SK-N-SH treated with all-trans-retinoic acid at 6 μM for 48 hours (cell line): ENCODE measurements around the gene PADI3.
A peak's percentile ranks its signal among the peaks of the same experiment; 100 is the strongest.

Experiments used
- ATAC-seq: fragments of 200-7000 bp; cut with Tn5 transposase; 3 replicates; pipeline ENCODE4 v1.9.1; 2020; ENCODE audit warnings: mild to moderate bottlenecking, moderate library complexity
- ARNTL ChIP-seq: fragments of 450-650 bp; formaldehyde crosslinking; IDR thresholded peaks from 2 replicates; pipeline ENCODE4 v1.5.0; 2020; ENCODE audit warnings: low read depth, mild to moderate bottlenecking, moderate library complexity, borderline replicate concordance
- BACH2 ChIP-seq: fragments of 250-450 bp; sonication (Bioruptor Pico); IDR thresholded peaks from 2 replicates; pipeline ENCODE4 v1.9.0; 2021; ENCODE audit warnings: mild to moderate bottlenecking, borderline replicate concordance
- CSDC2 ChIP-seq: fragments of 250-450 bp; sonication (Bioruptor Pico); IDR thresholded peaks from 2 replicates; pipeline ENCODE4 v1.5.0; 2020; ENCODE audit warnings: mild to moderate bottlenecking, moderate library complexity
- CSRNP3 ChIP-seq: fragments of 250-450 bp; sonication (Bioruptor Pico); IDR thresholded peaks from 2 replicates; pipeline ENCODE4 v1.5.1; 2021; ENCODE audit warnings: mild to moderate bottlenecking, moderate library complexity
- ESRRG ChIP-seq: fragments of 250-450 bp; sonication (Bioruptor Pico); IDR thresholded peaks from 2 replicates; pipeline ENCODE4 v1.6.1; 2021; ENCODE audit warnings: mild to moderate bottlenecking
- GLIS3 ChIP-seq: fragments of 250-450 bp; sonication (Bioruptor Pico); IDR thresholded peaks from 2 replicates; pipeline ENCODE4 v1.5.0; 2020; ENCODE audit warnings: mild to moderate bottlenecking, moderate library complexity
- ISL1 ChIP-seq: fragments of 250-450 bp; sonication (Bioruptor Pico); IDR thresholded peaks from 2 replicates; pipeline ENCODE4 v2.1.2; 2022; ENCODE audit warnings: mild to moderate bottlenecking, moderate library complexity
- OSR1 ChIP-seq: fragments of 250-450 bp; sonication (Bioruptor Pico); IDR thresholded peaks from 2 replicates; pipeline ENCODE4 v1.8.0; 2022; ENCODE audit warnings: moderate library complexity, mild to moderate bottlenecking, inconsistent platforms
- PATZ1 ChIP-seq: fragments of 250-450 bp; sonication (Bioruptor Pico); IDR thresholded peaks from 2 replicates; pipeline ENCODE4 v1.8.0; 2020; ENCODE audit warnings: mild to moderate bottlenecking, moderate library complexity, borderline replicate concordance
- RARB ChIP-seq: fragments of 250-450 bp; sonication (Bioruptor Pico); IDR thresholded peaks from 2 replicates; pipeline ENCODE4 v1.8.0; 2021; ENCODE audit warnings: mild to moderate bottlenecking, moderate library complexity
- SNAI2 ChIP-seq: fragments of 250-450 bp; sonication (Bioruptor Pico); IDR thresholded peaks from 2 replicates; pipeline ENCODE4 v1.5.0; 2020; ENCODE audit warnings: mild to moderate bottlenecking, moderate library complexity
- ZC3H10 ChIP-seq: fragments of 250-450 bp; sonication (Bioruptor Pico); IDR thresholded peaks from 2 replicates; pipeline ENCODE4 v1.5.1; 2021; ENCODE audit warnings: mild to moderate bottlenecking, moderate library complexity
- ZFP3 ChIP-seq: fragments of 250-450 bp; sonication (Bioruptor Pico); IDR thresholded peaks from 2 replicates; pipeline ENCODE4 v1.5.0; 2020; ENCODE audit warnings: mild to moderate bottlenecking, moderate library complexity
- ZFP30 ChIP-seq: fragments of 450-650 bp; formaldehyde crosslinking; IDR thresholded peaks from 2 replicates; pipeline ENCODE4 v1.5.0; 2022; ENCODE audit warnings: mild to moderate bottlenecking, moderate library complexity
- ZNF565 ChIP-seq: fragments of 450-650 bp; formaldehyde crosslinking; conservative IDR thresholded peaks from 2 replicates; pipeline ENCODE4 v1.5.0; 2020; ENCODE audit warnings: low read depth, mild to moderate bottlenecking, moderate library complexity
- ZNF70 ChIP-seq: fragments of 450-650 bp; formaldehyde crosslinking; IDR thresholded peaks from 2 replicates; pipeline ENCODE4 v1.5.0; 2020; ENCODE audit warnings: mild to moderate bottlenecking, moderate library complexity
- ZNF8 ChIP-seq: fragments of 450-650 bp; formaldehyde crosslinking; IDR thresholded peaks from 2 replicates; pipeline ENCODE4 v1.5.0; 2020; ENCODE audit warnings: mild to moderate bottlenecking, moderate library complexity
- TF ChIP-seq, protein P1 (sequence below): fragments of 250-450 bp; sonication (Bioruptor Pico); IDR thresholded peaks from 2 replicates; pipeline ENCODE4 v1.5.0; 2020; ENCODE audit warnings: mild to moderate bottlenecking, moderate library complexity
- TF ChIP-seq, protein P2 (sequence below): fragments of 250-450 bp; sonication (Bioruptor Pico); IDR thresholded peaks from 2 replicates; pipeline ENCODE4 v1.5.1; 2020; ENCODE audit warnings: low read depth, mild to moderate bottlenecking, moderate library complexity
- TF ChIP-seq, protein P3 (sequence below): fragments of 250-450 bp; sonication (Bioruptor Pico); IDR thresholded peaks from 2 replicates; pipeline ENCODE4 v1.8.0; 2021; ENCODE audit warnings: low read depth, mild to moderate bottlenecking, moderate library complexity, borderline replicate concordance

PADI3 gene

GRCh38 chr1:17214876-17215544 is 33.9 kb upstream of the PADI3 start:
- TF ChIP-seq, protein P1, sequence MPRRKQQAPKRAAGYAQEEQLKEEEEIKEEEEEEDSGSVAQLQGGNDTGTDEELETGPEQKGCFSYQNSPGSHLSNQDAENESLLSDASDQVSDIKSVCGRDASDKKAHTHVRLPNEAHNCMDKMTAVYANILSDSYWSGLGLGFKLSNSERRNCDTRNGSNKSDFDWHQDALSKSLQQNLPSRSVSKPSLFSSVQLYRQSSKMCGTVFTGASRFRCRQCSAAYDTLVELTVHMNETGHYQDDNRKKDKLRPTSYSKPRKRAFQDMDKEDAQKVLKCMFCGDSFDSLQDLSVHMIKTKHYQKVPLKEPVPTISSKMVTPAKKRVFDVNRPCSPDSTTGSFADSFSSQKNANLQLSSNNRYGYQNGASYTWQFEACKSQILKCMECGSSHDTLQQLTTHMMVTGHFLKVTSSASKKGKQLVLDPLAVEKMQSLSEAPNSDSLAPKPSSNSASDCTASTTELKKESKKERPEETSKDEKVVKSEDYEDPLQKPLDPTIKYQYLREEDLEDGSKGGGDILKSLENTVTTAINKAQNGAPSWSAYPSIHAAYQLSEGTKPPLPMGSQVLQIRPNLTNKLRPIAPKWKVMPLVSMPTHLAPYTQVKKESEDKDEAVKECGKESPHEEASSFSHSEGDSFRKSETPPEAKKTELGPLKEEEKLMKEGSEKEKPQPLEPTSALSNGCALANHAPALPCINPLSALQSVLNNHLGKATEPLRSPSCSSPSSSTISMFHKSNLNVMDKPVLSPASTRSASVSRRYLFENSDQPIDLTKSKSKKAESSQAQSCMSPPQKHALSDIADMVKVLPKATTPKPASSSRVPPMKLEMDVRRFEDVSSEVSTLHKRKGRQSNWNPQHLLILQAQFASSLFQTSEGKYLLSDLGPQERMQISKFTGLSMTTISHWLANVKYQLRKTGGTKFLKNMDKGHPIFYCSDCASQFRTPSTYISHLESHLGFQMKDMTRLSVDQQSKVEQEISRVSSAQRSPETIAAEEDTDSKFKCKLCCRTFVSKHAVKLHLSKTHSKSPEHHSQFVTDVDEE, result no peak
- TF ChIP-seq, protein P2, sequence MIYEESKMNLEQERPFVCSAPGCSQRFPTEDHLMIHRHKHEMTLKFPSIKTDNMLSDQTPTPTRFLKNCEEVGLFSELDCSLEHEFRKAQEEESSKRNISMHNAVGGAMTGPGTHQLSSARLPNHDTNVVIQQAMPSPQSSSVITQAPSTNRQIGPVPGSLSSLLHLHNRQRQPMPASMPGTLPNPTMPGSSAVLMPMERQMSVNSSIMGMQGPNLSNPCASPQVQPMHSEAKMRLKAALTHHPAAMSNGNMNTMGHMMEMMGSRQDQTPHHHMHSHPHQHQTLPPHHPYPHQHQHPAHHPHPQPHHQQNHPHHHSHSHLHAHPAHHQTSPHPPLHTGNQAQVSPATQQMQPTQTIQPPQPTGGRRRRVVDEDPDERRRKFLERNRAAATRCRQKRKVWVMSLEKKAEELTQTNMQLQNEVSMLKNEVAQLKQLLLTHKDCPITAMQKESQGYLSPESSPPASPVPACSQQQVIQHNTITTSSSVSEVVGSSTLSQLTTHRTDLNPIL, result no peak
- no peak for TF ChIP-seq ZFP30
- TF ChIP-seq ZNF565 (CRISPR knock-in tag), result no peak
- TF ChIP-seq OSR1 (CRISPR knock-in tag), result no peak
- no peak for TF ChIP-seq BACH2 (CRISPR knock-in tag)
- TF ChIP-seq ESRRG (CRISPR knock-in tag), result no peak
- no peak for TF ChIP-seq ZFP3 (CRISPR knock-in tag)
- TF ChIP-seq RARB (CRISPR knock-in tag), result no peak
- TF ChIP-seq ZNF8 (CRISPR knock-in tag), result no peak
- TF ChIP-seq, protein P3, sequence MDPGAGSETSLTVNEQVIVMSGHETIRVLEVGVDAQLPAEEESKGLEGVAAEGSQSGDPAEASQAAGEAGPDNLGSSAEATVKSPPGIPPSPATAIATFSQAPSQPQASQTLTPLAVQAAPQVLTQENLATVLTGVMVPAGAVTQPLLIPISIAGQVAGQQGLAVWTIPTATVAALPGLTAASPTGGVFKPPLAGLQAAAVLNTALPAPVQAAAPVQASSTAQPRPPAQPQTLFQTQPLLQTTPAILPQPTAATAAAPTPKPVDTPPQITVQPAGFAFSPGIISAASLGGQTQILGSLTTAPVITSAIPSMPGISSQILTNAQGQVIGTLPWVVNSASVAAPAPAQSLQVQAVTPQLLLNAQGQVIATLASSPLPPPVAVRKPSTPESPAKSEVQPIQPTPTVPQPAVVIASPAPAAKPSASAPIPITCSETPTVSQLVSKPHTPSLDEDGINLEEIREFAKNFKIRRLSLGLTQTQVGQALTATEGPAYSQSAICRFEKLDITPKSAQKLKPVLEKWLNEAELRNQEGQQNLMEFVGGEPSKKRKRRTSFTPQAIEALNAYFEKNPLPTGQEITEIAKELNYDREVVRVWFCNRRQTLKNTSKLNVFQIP (CRISPR knock-in tag), result no peak
- no peak for TF ChIP-seq PATZ1 (CRISPR knock-in tag)
- ATAC-seq, result no peak

DNA sequence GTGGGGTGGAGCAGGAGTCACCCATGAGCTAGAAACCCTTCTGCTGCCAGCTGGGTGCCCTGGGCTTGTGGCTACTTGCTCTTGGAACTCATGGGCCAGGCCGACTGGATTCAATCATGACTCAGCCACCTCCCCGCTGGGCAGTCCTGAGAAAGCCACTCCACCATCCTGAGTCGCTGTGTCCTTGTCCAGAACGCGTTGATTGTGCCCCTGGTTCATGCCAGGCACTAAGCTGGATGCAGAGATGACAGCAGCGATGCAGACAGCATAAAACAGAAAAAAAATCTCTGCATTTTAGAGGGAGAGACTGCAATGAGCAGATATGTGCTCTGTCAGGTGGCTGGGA is 33.4 kb upstream of the PADI3 start:
- TF ChIP-seq ESRRG (CRISPR knock-in tag), result no peak
- no peak for TF ChIP-seq ZNF565 (CRISPR knock-in tag)
- TF ChIP-seq RARB (CRISPR knock-in tag), result no peak
- no peak for TF ChIP-seq ZNF8 (CRISPR knock-in tag)
- TF ChIP-seq, protein P2, result no peak
- no peak for TF ChIP-seq BACH2 (CRISPR knock-in tag)
- no peak for TF ChIP-seq GLIS3
- TF ChIP-seq CSRNP3 (CRISPR knock-in tag), result no peak
- TF ChIP-seq ARNTL, result no peak
- no peak for TF ChIP-seq ZFP3 (CRISPR knock-in tag)
- TF ChIP-seq, protein P3 (CRISPR knock-in tag), result no peak
- TF ChIP-seq ZFP30, result no peak
- TF ChIP-seq CSDC2 (CRISPR knock-in tag), result no peak
- no peak for TF ChIP-seq ZC3H10
- TF ChIP-seq ZNF70 (CRISPR knock-in tag), result no peak
- TF ChIP-seq SNAI2 (CRISPR knock-in tag), result no peak
- TF ChIP-seq, protein P1, result no peak
- no peak for TF ChIP-seq ISL1 (CRISPR knock-in tag)
- TF ChIP-seq, all 23 proteins: peak for 0
- ATAC-seq, result peak; percentile 41
